Ramos (cell line): ENCODE results near the gene GMDS.

Source experiments
- in situ Hi-C: fragments of 300-500 bp; cut with MboI; formaldehyde crosslinking; loops from one replicate; pipeline ENCODE4 v1.14.3; 2022; ENCODE audit warnings: low sequenced_read_pairs; ENCODE audit not compliant: unreplicated experiment

Gene GMDS

DNA sequence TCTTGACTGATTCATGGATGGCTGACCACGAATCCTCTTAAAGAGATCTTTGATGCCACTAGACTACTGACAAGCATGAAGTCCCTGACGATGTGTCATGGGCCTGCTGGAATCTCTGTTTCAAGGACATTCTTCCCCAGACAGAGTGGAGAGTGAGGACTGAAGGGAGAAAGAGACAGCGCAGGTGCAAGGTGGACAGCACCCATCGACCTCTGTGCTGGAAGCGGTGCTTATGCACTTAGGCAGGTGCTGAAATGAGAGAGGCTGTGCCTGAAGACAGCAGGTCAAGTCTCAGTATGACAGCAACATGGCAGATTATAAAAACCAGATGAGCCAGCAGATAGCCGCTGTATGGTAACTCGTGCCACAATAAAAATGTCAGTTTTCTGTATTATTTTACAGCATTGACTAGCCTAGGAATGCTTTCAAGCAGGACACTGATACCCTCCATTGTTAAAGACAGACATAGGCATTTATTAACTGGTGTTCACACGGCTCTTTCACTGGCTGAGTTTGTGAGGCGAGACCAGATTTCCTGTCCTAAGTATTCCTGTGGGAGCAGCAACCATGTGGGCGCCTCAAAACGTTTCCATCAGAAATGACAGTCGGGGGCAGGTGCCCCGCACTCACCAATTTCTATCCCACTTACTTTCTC, 588.2 kb downstream of the GMDS start:
- in situ Hi-C loops, result no loop called here

DNA sequence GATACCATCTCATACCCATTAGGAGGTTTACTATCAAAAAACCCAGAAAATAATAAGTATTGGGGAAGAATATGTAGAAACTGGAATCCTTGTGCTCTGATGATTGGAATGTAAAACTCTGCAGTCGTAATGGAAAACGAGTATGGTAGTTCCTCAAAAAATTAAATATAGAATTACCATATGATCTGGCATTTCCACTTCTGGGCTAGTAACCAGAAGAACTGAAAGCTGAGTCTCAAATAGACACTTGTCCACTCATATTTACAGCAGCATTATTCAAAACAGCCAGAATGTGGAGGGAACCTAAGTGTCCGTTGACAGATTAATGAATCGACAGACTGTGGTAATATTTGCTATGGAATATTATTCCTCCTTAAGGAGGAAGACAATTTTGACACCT, 591.4 kb downstream of the GMDS start:
- in situ Hi-C loops, result no loop called here

DNA sequence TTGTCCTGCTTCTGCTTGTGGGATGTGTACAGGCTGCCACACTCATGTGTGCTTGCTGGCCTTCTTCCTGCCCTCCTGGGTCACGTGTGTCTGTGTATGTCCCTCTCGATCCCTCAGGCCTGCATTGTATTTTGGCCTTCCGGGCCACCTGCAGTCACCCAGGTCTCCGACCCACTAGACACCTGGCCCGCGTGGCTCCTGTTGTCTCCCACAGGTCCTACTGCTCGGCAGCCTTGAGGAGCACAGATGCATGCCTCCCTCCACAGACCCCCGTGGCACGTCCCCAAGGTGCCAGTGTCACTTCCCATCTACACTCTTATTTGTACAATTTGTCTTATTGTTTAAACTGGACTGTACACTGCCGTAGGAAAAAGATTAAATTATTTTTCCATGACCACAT, 592.6 kb downstream of the GMDS start:
- in situ Hi-C loops, result no loop called here

DNA sequence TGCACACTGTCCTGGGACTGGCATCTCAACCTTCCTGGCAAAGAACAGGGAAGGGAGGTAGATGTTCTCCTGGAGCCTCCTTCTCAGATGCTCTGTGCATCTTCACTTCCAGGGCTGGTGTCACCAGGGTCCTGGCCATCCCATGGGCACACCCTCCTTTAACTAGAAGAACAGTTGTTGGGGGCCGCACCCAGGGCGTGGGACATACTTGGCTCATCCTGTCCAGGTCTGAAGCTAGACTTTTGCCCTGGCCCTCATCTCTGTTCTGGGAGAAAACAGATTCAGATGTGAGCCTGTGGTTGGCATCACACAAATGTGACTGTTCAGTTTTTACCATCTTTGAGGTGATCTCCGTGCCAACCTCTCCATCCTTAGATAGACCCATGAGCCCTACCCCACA, 594.0 kb downstream of the GMDS start:
- in situ Hi-C loops, result no loop called here

DNA sequence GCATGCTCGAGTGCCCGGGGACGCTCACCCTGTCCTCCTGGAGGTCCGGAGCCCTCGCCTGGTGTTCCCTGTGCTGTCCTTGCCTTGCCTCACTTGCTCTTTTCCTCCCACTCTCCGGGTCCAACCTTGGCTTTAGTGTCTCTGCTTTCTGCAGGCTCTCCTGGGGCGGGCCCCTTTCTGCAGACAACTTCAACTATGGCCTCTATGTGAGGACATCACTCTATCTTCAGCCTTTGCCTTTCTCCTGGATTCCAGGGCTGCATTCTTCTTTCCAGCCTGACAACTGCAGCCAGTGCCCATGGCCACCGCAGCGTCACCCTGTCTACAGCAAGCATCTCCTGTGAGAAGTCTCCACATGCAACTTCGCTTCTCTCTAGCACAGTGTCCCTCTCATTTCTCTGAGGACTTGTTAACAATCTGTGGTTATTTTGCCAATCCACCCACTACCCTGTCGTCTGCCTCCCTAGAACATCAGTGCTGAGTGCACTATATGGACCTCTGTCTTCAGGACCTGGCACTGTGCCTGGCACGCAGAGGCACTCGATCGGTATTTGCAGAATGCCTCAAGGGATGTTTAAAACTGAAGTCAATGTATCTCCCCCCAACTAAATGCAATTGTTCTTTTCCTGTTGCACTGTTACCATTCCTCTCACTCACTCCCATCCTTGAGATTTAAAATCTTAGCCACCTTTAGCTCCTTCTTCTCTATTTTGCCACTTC, 599.8 kb downstream of the GMDS start:
- in situ Hi-C loops, result no loop called here

DNA sequence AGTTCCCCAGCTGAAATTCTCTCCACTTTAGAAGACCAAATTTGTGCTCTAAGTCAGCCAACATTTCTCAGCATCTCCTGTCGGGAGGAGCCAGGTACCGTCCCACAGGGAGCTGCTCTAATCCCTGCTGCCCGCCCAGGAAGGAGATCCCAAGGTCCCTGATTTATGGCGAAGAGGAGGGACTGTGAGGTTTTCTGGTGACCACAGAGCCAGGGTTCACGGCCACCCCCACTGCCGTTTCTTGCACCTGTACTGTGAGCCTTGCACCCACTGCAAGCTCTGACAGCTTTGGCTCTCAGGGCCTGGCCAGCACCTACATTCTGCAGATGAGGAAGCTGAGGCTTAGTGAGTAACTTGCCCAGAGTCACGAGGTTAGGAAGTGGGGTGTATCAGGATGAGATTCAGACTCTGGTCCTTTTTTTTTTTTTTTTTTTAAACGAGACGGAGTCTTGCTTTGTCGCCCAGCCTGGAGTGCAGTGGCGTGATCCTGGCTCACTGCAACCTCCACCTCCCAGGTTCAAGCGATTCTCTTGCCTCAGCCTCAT, 600.8 kb downstream of the GMDS start:
- in situ Hi-C loops, result no loop called here

DNA sequence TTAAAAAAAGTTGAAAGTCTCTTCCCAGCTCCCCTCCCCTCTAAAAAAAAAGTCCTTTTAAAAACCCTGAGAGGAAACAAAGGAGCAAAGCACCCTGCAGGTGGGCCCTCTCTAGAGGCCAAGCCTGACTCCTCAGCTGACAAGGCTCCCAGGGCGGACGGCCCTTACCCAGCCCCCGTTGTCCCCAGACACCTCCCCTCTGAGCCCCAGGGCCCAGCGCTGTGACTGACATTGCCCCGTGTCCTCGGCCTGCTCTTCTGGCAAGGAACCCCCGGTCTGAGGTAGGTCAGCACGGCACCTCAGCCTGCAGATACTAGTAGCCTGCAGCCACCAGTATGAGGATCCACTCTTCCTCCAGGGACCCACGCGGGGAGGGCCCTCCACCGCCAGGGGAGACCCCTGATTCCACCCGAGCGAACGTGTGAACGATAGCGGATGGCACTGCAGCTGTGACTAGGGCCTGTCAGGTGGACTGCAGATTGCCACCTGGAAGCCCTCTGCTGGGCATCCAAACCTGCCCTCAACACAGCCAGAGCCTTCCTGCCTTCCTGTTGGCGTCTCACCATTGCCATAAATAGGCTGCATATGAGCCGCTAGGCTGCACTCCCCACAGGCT, 601.5 kb downstream of the GMDS start:
- in situ Hi-C loops, result no loop called here

DNA sequence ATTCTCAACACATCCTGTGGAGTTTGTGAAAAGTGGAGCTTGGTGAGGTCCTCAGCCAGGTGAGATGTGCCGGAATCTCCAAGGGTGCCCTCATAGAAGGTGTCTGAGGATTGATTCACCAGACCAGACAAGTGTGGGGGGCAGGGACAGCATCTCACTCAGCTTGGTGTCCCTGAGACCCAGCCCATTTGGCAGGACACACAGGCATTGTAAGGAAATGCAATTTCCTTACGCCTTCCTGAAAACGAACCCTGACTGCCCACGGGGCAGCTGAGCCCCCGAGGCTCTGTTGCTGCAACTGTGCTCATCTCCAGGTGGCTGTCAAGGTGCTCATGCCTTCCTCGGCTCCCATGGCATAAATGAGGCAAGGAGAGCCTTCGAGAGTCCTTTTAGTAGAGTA, 602.3 kb downstream of the GMDS start:
- in situ Hi-C loops, result no loop called here

DNA sequence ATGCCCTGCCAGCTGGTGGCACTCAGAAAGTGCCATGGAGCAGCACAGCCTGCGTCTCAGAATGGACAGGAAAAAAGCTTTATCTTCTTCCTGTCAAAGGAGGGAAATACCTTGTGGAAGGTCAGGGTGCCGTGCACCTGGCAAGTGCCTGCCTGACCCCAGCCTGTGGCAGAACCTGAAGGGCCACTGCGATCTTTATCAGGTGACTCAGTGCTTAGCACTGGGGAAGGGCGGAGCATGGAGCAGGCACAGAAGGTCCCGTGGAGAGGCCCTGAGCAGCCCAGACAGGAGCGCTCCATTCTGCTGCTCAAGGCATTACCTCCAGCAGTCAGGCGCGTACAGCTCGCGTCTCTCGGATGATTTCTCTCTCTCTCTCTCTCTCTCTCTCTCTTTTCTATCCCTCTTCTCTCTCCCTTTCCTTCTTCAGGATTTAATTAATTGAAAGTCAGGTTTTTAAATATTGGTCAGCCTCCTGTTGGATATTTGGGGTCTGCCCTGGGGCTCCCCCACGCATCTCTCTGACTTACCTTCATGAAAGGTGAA, 604.0 kb downstream of the GMDS start:
- in situ Hi-C loops, result no loop called here

DNA sequence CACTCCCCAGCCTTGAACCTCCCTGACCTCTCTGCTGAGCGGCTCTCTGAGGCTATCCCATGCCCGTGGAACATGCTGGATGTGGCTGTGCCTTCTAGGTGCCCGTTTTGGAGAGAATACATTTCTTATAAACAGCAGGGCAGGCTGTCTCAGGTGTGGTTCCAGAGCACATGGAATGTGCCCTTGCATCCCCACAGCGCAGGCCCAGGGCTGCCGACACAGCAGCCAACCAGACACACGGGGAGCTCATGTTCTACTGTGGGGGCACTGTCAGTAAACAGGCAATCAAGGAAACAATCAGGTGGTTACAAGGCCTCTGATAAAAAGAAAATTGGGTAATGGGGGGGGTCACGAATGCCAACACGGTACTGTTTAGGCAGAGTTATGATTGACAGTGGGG, 604.9 kb downstream of the GMDS start:
- in situ Hi-C loops, result no loop called here

DNA sequence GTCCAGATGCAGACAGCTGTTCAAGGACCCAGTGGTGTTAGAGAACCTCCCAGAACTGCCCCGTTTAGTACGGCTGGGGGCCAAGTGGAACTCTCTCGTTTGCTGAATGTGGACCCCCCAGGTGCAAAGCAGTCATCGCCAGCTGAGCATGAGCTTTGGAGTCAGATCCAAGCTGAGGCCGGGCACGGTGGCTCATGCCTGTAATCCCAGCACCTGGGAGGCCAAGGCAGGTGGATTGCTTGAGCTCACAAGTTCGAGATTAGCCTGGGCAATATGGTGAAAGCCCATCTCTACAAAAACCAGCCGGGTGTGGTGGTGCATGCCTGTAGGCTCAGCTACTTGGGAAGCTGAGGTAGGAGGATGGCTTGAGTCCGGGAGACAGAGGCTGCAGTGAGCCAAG, 606.0 kb downstream of the GMDS start:
- in situ Hi-C loops, result no loop called here

DNA sequence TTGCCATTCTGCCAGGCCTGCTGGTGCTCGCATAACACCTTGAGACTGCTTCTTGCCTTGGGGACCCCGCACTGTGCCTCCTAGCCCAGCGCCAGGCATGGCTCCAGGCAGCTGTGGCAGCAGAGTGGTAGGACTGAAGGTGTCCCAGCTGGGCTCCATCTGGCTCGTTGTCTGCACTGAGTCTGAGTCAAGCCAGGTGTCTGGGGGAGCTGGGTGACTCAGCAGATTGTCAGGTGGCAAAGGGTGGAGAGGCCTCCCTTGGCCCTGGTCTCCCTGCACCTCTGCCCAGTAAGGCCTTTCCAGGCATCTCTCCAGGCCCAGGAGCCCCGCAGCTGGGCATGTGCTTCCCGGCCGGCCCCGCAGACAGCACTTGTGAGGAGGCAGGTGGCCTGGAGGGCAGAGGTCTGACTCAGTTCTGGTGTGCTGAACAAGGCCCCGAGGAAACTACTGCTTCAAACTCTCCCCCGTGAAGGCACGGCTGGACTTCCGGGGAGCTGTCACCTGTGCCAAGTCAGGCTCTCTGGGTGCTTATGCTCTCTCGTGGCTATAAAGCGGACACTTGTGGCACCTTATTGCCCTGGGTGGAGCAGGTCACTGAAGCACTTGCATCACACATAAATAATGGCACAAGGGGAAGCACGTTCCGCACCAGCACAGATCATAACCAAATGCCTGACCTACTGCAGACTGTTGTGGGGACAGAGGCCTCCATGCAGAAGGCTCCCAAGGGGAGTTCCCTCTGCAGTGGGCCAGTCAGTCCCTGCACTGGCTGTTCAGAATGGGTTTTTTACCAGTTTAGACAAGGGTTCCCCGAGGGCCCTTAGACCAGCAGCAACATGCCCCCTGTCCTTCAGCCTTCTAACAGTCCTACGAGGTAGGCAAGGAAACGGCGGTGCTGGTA, 608.2 kb downstream of the GMDS start:
- in situ Hi-C loops, result no loop called here

DNA sequence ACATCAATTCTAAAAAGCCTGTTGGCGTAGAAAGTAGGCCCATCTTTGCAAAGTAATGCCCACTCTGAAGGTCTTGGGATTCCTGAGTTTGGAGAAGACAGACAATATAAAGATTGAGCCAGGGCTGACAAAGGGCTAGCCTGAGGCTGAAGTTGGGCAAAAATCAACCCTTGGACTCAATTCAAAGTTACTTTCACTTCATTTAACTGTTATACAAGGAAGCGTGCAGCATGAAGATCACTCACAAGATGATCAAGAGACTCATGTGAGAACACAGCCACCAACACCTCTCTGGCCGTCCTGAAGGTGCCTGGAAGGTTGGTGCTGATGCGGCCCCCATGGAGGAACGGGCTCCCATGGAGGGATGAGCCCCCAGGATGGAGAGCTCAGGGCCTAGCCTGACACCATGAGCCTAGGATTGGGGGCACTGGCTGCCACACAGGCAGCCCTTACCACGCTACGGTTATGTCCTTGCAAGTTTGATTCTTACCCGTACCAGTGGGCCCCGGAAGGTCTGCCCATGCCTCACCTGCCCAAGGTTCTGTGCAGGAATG, 609.1 kb downstream of the GMDS start:
- in situ Hi-C loops, result no loop called here

DNA sequence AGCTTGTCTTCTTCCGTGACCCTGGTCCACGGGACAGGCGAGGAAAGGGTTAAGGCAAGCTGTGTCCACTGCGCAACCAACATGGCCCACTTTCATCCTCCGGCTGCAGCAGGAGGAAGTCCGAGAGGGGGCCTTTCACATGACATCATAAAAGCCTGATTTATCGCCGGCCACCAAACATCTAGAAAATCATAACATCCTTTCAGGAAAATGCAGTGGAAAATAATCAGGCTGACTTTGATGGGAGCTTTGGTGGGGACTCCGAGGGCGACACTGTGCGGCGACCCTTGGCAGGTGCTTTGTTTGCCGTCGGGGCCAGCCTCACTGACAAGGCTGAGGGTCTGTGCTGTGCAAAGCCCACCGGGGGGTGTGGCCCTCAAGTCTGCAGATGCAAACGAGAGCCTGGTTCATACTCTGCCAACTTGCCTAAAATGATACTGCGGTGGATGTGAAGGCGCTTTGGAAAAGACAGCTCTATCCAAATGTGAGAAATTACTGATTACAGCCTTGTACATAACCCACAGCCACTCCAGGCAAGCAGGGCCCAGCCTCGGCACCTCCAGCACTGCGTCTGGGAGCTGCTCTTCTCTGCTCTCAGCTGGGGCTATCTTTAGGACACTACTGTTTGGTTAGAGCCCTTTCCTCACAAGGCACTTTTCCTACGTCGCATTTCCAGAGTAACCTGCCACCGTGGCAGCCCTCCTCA, 609.9 kb downstream of the GMDS start:
- in situ Hi-C loops, result no loop called here

DNA sequence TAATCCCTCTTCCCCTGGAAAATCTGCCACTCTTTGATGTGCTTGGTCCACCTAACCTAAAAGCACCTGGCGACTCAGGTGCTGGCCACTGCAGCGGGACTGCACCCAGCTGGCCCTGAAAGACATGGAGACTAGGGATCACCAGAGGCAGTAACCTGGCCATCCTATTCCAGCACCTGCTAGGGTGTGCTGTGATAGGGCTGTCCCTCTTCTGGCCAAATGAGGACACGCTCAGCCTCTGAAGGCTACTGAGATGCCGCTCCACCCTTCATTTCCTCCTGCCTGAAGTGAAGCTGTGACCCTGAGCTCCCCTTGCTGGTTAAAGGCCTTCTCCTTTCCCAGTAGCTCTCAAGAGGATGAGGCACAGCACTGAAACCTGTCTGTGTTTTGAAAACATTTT, 611.3 kb downstream of the GMDS start:
- in situ Hi-C loops, result no loop called here

DNA sequence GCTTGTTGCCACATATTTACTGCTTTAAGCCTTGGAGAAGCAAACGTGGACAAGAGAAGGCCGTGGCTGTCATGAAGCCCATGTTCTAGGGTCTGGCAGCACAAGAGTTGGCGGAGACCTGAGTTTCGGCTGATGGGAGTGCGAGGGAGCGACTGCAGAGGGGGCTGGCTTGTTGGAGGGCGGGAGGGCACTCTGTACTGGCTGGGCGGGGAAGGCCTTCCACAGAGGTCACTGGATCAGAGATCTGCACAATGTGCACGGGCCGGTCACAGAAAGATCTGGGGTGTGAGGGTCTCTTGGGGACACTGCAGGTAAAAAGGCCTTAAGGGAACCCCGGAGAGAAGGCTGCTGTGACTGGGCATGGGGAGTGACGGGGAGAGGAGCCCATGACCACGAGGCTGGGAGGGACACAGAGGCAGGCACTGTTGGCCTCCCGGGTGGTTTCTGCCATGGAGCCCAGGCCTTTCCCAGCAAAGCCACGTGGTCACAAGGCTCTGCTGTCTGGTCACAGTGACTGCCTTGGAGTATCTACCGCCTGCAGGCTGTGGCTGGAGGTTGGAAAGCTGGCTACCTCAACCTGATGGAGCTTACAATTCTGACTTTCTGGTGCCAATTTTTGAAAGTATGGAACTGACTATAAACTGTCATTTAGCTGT, 611.9 kb downstream of the GMDS start:
- in situ Hi-C loops, result no loop called here

DNA sequence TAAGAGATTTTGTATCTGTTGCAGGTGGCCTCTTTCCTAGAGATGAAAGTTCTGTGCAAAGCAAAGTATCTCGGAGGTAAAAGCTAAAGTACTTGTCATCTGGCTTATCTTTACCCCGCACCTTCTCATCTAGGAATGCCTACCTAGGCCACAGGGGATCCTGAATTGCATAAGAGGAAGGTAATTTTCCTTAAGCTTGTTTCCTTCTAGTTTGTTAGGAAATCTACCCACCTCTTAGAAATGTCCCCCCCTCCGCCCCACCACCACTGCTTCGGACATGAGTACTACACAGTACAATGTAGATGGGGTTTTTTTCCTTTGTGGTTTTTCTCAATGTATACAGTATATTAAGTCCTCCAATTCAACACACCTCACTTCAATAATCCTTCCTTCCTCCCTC, 614.2 kb downstream of the GMDS start:
- in situ Hi-C loops, result no loop called here

DNA sequence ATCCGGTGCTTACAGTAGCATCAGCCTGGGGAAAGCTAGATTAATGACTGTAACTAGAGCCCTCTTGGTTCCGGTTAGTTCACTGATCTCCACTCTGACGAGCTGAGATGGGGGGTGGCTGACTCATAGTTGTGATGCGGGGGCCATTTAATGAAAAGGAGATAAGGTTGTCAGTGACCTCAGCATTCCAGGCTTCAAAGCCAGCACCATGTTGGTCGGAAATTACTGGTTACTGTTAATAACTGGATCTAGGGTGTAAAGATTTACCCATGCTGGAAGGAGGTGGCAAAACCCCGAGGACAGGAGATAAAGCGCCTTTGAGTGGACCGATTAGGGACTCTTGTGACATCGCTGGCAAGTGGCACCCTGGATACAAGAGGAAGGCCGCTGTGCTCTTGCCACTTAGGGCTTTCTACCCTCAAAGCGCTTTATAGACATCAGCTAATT, 614.6 kb downstream of the GMDS start:
- in situ Hi-C loops, result no loop called here
